T-helper 2 cell treated with Interferon-gamma antibody and Interleukin-4, amounts not matched to agents 5 μg/mL and 100 μg/mL, for 36 hours (primary cell): ENCODE results near the gene PUS1.

Experiments
- DNase-seq: peaks from one replicate; pipeline ENCODE4 v3.0.0; 2021; ENCODE audit warnings: low spot score
- H3K27ac Mint-ChIP-seq: one replicate; pipeline ENCODE4 v1.8.0; 2021; ENCODE audit warnings: mild to moderate bottlenecking, mixed read lengths
- H3K27me3 Mint-ChIP-seq: one replicate; pipeline ENCODE4 v1.8.0; 2021; ENCODE audit warnings: low read depth, mixed read lengths
- H3K36me3 Mint-ChIP-seq: one replicate; pipeline ENCODE4 v1.8.0; 2021; ENCODE audit warnings: low read depth, mixed read lengths
- H3K4me1 Mint-ChIP-seq: one replicate; pipeline ENCODE4 v1.8.0; 2021; ENCODE audit warnings: low read depth, mixed read lengths
- H3K4me3 Mint-ChIP-seq: one replicate; pipeline ENCODE4 v1.8.0; 2022; ENCODE audit warnings: mild to moderate bottlenecking, moderate library complexity, mixed read lengths
- H3K9me3 Mint-ChIP-seq: one replicate; pipeline ENCODE4 v1.8.0; 2021; ENCODE audit warnings: mixed read lengths

The PUS1 gene

GRCh38 chr12:131908092-131909080 is 20.7 kb upstream of the PUS1 start:
- no peak for DNase-seq
- Mint-ChIP-seq H3K36me3 (no peaks in the 10 kb centered on the region), H3K27me3 (no peaks in the 10 kb centered on the region), H3K9me3 (no peaks in the 10 kb centered on the region), H3K4me1 (peaks cover 4% of the 10 kb centered on the region), H3K27ac (no peak overlapping the region), H3K4me3 (no peak overlapping the region)

- no peaks in the 10 kb centered on the region for H3K9me3 Mint-ChIP-seq
- H3K36me3 Mint-ChIP-seq: no peaks in the 10 kb centered on the region
- H3K27me3 Mint-ChIP-seq: no peaks in the 10 kb centered on the region
- no peak overlapping the region for H3K27ac Mint-ChIP-seq
- peaks cover 4% of the 10 kb centered on the region for H3K4me1 Mint-ChIP-seq
- no peak overlapping the region for H3K4me3 Mint-ChIP-seq
- DNase-seq: no peak
These were observed 19.9 kb upstream of the PUS1 start for GRCh38 chr12:131909081-131909751.

GRCh38 chr12:131909752-131910219 is 19.3 kb upstream of the PUS1 start:
- no peaks in the 10 kb centered on the region for H3K27me3 Mint-ChIP-seq
- no peaks in the 10 kb centered on the region for H3K9me3 Mint-ChIP-seq
- no peak for DNase-seq
- H3K27ac Mint-ChIP-seq: no peak overlapping the region
- H3K4me3 Mint-ChIP-seq: no peak overlapping the region
- no peaks in the 10 kb centered on the region for H3K36me3 Mint-ChIP-seq
- peaks cover 4% of the 10 kb centered on the region for H3K4me1 Mint-ChIP-seq

- Mint-ChIP-seq H3K27ac (no peak overlapping the region), H3K27me3 (no peaks in the 10 kb centered on the region), H3K9me3 (no peaks in the 10 kb centered on the region), H3K4me1 (peaks cover 3% of the 10 kb centered on the region), H3K4me3 (no peak overlapping the region), H3K36me3 (no peaks in the 10 kb centered on the region)
- DNase-seq: no peak
These were observed 18.6 kb upstream of the PUS1 start for GRCh38 chr12:131910302-131911027.

GRCh38 chr12:131911028-131911650 is 17.9 kb upstream of the PUS1 start:
- H3K4me1 Mint-ChIP-seq: no peaks in the 10 kb centered on the region
- H3K27ac Mint-ChIP-seq: no peak overlapping the region
- DNase-seq: no peak
- H3K36me3 Mint-ChIP-seq: no peaks in the 10 kb centered on the region
- no peak overlapping the region for H3K4me3 Mint-ChIP-seq
- no peaks in the 10 kb centered on the region for H3K27me3 Mint-ChIP-seq
- no peaks in the 10 kb centered on the region for H3K9me3 Mint-ChIP-seq

GRCh38 chr12:131911851-131912477 is 17.1 kb upstream of the PUS1 start:
- no peaks in the 10 kb centered on the region for H3K36me3 Mint-ChIP-seq
- no peaks in the 10 kb centered on the region for H3K9me3 Mint-ChIP-seq
- no peaks in the 10 kb centered on the region for H3K4me1 Mint-ChIP-seq
- no peak overlapping the region for H3K4me3 Mint-ChIP-seq
- no peak for DNase-seq
- no peaks in the 10 kb centered on the region for H3K27me3 Mint-ChIP-seq
- H3K27ac Mint-ChIP-seq: no peak overlapping the region

- H3K4me1 Mint-ChIP-seq: no peaks in the 10 kb centered on the region
- no peaks in the 10 kb centered on the region for H3K36me3 Mint-ChIP-seq
- H3K4me3 Mint-ChIP-seq: no peak overlapping the region
- no peaks in the 10 kb centered on the region for H3K9me3 Mint-ChIP-seq
- DNase-seq: no peak
- no peak overlapping the region for H3K27ac Mint-ChIP-seq
- no peaks in the 10 kb centered on the region for H3K27me3 Mint-ChIP-seq
These were observed 16.4 kb upstream of the PUS1 start for GRCh38 chr12:131912518-131913274.

GRCh38 chr12:131913666-131914065 is 15.4 kb upstream of the PUS1 start:
- no peaks in the 10 kb centered on the region for H3K27me3 Mint-ChIP-seq
- no peaks in the 10 kb centered on the region for H3K9me3 Mint-ChIP-seq
- DNase-seq: no peak
- H3K4me3 Mint-ChIP-seq: no peak overlapping the region
- no peak overlapping the region for H3K27ac Mint-ChIP-seq
- no peaks in the 10 kb centered on the region for H3K4me1 Mint-ChIP-seq
- H3K36me3 Mint-ChIP-seq: no peaks in the 10 kb centered on the region

- DNase-seq: no peak
- H3K4me1 Mint-ChIP-seq: no peaks in the 10 kb centered on the region
- H3K4me3 Mint-ChIP-seq: no peak overlapping the region
- no peaks in the 10 kb centered on the region for H3K9me3 Mint-ChIP-seq
- H3K27me3 Mint-ChIP-seq: no peaks in the 10 kb centered on the region
- H3K36me3 Mint-ChIP-seq: no peaks in the 10 kb centered on the region
- H3K27ac Mint-ChIP-seq: no peak overlapping the region
These were observed 14.8 kb upstream of the PUS1 start for GRCh38 chr12:131914179-131914702.

- no peak for DNase-seq
- no peak overlapping the region for H3K4me3 Mint-ChIP-seq
- no peaks in the 10 kb centered on the region for H3K27me3 Mint-ChIP-seq
- H3K36me3 Mint-ChIP-seq: no peaks in the 10 kb centered on the region
- H3K27ac Mint-ChIP-seq: no peak overlapping the region
- H3K9me3 Mint-ChIP-seq: no peaks in the 10 kb centered on the region
- no peaks in the 10 kb centered on the region for H3K4me1 Mint-ChIP-seq
These were observed 13.9 kb upstream of the PUS1 start for GRCh38 chr12:131915000-131915689.

GRCh38 chr12:131915823-131916222 is 13.3 kb upstream of the PUS1 start:
- Mint-ChIP-seq H3K27me3 (no peaks in the 10 kb centered on the region), H3K27ac (no peak overlapping the region), H3K9me3 (no peaks in the 10 kb centered on the region), H3K4me1 (no peaks in the 10 kb centered on the region), H3K36me3 (no peaks in the 10 kb centered on the region), H3K4me3 (no peak overlapping the region)
- no peak for DNase-seq
